ENCODE data around the gene C12orf57. TPM values are rescaled to one million over a fixed set of nuclear protein-coding genes. Genes with fewer than 3 reads are reported as not detected.

The C12orf57 gene
- total RNA-seq, 2 donors from 2014 or later = 352 to 711 TPM

GRCh38 chr12:6979021-6979420, 35.2 kb downstream of the C12orf57 start:
- WGBS = 43% methylated on average over 6 of the region's 6 CpGs
- Histone ChIP-seq H3K27me3 (replicated peaks; ENCODE audit: insufficient read depth) (no peaks in the 10 kb centered on the region), H3K4me1 (replicated peaks) (no peaks in the 10 kb centered on the region), H3K9me3 (no peaks in the 10 kb centered on the region), H3K4me3 (no peak overlapping the region), H3K36me3 (peaks cover 17 to 30% of the 10 kb centered on the region in 2 donors), H3K27ac (peak overlapping the region; percentile 18 to 69)
- DNase-seq (ENCODE audit: low spot score) = no peak
- intact Hi-C loops (cut with DNase I) = no loop called here
- TF ChIP-seq, protein P1, sequence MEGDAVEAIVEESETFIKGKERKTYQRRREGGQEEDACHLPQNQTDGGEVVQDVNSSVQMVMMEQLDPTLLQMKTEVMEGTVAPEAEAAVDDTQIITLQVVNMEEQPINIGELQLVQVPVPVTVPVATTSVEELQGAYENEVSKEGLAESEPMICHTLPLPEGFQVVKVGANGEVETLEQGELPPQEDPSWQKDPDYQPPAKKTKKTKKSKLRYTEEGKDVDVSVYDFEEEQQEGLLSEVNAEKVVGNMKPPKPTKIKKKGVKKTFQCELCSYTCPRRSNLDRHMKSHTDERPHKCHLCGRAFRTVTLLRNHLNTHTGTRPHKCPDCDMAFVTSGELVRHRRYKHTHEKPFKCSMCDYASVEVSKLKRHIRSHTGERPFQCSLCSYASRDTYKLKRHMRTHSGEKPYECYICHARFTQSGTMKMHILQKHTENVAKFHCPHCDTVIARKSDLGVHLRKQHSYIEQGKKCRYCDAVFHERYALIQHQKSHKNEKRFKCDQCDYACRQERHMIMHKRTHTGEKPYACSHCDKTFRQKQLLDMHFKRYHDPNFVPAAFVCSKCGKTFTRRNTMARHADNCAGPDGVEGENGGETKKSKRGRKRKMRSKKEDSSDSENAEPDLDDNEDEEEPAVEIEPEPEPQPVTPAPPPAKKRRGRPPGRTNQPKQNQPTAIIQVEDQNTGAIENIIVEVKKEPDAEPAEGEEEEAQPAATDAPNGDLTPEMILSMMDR (IDR thresholded peaks at IDR 0.05) = no peak
- TF ChIP-seq POLR2A (IDR thresholded peaks at IDR 0.05) = no peak
- no peak for TF ChIP-seq POLR2AphosphoS5 (IDR thresholded peaks at IDR 0.05)

DNA sequence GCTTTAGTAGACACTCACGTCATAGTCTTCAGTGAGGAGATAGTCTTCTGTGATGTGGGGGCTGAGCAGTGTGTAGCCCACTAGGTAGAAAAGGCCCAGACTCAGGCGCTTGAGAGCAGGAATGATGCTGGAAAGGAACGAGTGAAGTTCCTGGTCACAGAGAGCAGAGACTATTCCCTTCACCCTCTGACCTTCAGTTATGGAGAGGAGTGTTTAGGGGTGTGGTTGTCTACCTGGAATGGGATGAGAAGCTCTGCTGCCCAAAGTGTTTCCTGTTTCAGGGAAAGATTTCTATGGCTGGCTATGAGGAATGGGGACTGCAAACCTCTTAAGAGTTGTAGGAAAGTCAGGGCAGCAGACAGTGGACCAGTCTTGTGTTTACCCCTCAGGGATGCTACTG, 35.6 kb downstream of the C12orf57 start:
- intact Hi-C loops (cut with DNase I) = no loop called here
- no peaks in the 10 kb centered on the region for H3K9me3 ChIP-seq
- no peaks in the 10 kb centered on the region for H3K4me1 ChIP-seq (replicated peaks)
- no peak overlapping the region for H3K4me3 ChIP-seq
- H3K36me3 ChIP-seq = peaks cover 14 to 26% of the 10 kb centered on the region in 2 donors
- H3K27me3 ChIP-seq (replicated peaks; ENCODE audit: insufficient read depth) = no peaks in the 10 kb centered on the region
- TF ChIP-seq POLR2A (IDR thresholded peaks at IDR 0.05) = no peak
- TF ChIP-seq, protein P1 (IDR thresholded peaks at IDR 0.05) = no peak
- TF ChIP-seq POLR2AphosphoS5 (IDR thresholded peaks at IDR 0.05) = no peak
- peak overlapping the region; percentile 18 to 69 for H3K27ac ChIP-seq
- no peak for DNase-seq (ENCODE audit: low spot score)
- WGBS = 73% methylated on average over 3 of the region's 3 CpGs

DNA sequence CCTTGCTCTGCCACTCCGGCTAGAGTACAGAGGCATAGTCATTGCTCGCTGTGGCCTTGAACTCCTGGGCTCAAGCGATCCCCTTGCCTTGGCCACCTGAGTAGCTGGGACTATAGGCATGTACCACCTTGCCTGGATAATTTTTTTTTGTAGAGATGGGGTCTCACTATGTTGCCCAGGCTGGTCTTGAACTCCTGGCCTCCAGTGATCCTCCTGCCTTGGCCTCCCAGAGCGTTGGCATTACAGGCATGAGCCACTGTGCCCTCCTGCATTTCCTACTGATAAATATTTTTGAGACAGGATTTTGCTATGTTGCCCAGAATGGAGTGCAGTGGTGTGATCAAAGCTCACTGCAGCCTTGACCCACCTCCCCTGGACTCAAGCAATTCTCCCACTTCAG, 36.3 kb downstream of the C12orf57 start:
- 96% methylated on average over 4 of the region's 4 CpGs for WGBS
- Histone ChIP-seq H3K27ac (no peak overlapping the region), H3K27me3 (replicated peaks; ENCODE audit: insufficient read depth) (no peaks in the 10 kb centered on the region), H3K4me1 (replicated peaks) (no peaks in the 10 kb centered on the region), H3K4me3 (no peak overlapping the region), H3K9me3 (no peaks in the 10 kb centered on the region), H3K36me3 (peaks cover 14 to 21% of the 10 kb centered on the region in 2 donors)
- intact Hi-C loops (cut with DNase I) = no loop called here
- TF ChIP-seq, protein P1 (IDR thresholded peaks at IDR 0.05) = no peak
- no peak for TF ChIP-seq POLR2AphosphoS5 (IDR thresholded peaks at IDR 0.05)
- TF ChIP-seq POLR2A (IDR thresholded peaks at IDR 0.05) = no peak
- DNase-seq (ENCODE audit: low spot score) = no peak

DNA sequence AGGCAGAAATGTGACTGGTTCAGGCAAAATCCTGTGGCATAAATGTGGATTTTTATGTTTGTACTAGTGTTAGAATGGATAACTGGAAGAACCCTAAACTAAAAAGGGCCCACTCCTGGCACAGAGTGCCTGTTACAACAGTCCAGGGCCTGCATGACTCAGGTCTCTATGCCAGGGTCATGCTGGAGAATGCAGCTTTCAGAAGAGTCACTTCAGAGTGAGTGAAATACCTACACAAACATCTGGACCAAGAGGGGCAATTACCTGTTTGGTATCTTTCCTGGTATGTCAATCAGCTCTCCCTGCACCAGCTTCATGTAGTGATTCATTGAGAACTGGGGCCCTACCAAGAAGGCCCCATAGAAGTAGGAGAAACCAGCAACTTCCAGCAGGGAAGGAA, 36.9 kb downstream of the C12orf57 start:
- DNase-seq (ENCODE audit: low spot score) = no peak
- no peak overlapping the region for H3K27ac ChIP-seq
- intact Hi-C loops (cut with DNase I) = no loop called here
- TF ChIP-seq POLR2AphosphoS5 (IDR thresholded peaks at IDR 0.05) (no peak), POLR2A (IDR thresholded peaks at IDR 0.05) (no peak)
- TF ChIP-seq, protein P1 (IDR thresholded peaks at IDR 0.05) = no peak
- no peaks in the 10 kb centered on the region for H3K4me1 ChIP-seq (replicated peaks)
- H3K9me3 ChIP-seq = no peaks in the 10 kb centered on the region
- H3K36me3 ChIP-seq = peaks cover 10 to 14% of the 10 kb centered on the region in 2 donors
- H3K27me3 ChIP-seq (replicated peaks; ENCODE audit: insufficient read depth) = no peaks in the 10 kb centered on the region
- H3K4me3 ChIP-seq = no peak overlapping the region

DNA sequence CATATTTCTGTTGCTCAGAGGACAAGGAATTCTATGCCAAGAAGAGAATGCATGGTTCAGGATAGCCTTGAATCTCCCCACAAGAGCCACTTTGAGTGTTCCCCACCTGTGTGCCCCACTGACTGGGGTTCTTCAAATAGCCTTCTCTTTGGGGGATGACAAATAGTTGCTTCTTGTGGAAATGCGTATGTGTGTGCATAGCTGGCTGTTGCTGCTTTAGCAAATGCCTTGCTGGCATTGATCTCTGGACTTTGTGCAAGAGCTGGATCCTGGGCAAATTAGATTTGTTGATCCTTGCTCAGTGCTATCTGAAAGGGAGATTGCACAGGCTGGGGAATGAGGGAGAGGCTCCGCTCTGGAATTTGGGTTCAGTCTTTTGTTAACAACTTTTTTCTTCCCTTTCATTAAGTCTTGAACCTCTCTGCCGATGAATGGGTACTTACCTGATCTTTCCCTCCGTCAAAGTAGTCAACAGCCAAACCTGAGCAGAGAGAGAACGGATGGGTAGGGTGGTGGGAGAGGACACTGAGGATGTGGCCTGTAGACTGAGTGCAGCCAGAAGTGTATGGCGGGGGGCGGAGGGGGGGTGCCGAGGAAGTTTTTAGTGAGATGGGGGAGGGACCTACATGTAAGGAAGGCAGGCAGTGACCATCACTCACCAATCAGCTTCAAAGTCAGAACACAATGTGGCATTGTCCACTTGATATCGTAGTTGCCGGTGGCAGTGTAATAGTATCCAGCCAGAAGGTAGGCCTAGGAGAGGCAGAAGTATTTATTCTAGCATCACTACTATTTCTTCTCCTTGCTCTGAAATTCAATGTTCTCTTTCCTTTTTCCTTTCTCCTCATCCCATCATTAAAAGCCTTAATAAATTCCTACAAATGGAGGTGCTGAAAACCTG, 37.6 kb downstream of the C12orf57 start:
- Histone ChIP-seq H3K9me3 (no peaks in the 10 kb centered on the region), H3K27me3 (replicated peaks; ENCODE audit: insufficient read depth) (no peaks in the 10 kb centered on the region), H3K4me3 (no peak overlapping the region), H3K4me1 (replicated peaks) (no peaks in the 10 kb centered on the region), H3K36me3 (peaks cover 8 to 12% of the 10 kb centered on the region in 2 donors), H3K27ac (no peak overlapping the region)
- intact Hi-C loops (cut with DNase I) = no loop called here
- TF ChIP-seq POLR2AphosphoS5 (IDR thresholded peaks at IDR 0.05) (no peak), POLR2A (IDR thresholded peaks at IDR 0.05) (no peak)
- TF ChIP-seq, protein P1 (IDR thresholded peaks at IDR 0.05) = no peak
- WGBS = 89% methylated on average over 10 of the region's 10 CpGs
- no peak for DNase-seq (ENCODE audit: low spot score)

Measured in prostate gland (tissue), 2 donors.